ENCODE measurements around the gene RIMBP3C. TPM values are rescaled to one million over a fixed set of nuclear protein-coding genes. Genes with fewer than 3 reads are reported as not detected.
"Not testable (repeated sequence)": the region's sequence is repeated elsewhere in the genome, so short reads cannot be mapped to it uniquely, and the experiment has no call there.

RIMBP3C gene, protein sequence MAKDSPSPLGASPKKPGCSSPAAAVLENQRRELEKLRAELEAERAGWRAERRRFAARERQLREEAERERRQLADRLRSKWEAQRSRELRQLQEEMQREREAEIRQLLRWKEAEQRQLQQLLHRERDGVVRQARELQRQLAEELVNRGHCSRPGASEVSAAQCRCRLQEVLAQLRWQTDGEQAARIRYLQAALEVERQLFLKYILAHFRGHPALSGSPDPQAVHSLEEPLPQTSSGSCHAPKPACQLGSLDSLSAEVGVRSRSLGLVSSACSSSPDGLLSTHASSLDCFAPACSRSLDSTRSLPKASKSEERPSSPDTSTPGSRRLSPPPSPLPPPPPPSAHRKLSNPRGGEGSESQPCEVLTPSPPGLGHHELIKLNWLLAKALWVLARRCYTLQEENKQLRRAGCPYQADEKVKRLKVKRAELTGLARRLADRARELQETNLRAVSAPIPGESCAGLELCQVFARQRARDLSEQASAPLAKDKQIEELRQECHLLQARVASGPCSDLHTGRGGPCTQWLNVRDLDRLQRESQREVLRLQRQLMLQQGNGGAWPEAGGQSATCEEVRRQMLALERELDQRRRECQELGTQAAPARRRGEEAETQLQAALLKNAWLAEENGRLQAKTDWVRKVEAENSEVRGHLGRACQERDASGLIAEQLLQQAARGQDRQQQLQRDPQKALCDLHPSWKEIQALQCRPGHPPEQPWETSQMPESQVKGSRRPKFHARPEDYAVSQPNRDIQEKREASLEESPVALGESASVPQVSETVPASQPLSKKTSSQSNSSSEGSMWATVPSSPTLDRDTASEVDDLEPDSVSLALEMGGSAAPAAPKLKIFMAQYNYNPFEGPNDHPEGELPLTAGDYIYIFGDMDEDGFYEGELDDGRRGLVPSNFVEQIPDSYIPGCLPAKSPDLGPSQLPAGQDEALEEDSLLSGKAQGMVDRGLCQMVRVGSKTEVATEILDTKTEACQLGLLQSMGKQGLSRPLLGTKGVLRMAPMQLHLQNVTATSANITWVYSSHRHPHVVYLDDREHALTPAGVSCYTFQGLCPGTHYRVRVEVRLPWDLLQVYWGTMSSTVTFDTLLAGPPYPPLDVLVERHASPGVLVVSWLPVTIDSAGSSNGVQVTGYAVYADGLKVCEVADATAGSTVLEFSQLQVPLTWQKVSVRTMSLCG (N-terminal part only)
- 0.31 to 0.71 TPM (median 0.38 TPM) in 3 replicates for total RNA-seq

DNA sequence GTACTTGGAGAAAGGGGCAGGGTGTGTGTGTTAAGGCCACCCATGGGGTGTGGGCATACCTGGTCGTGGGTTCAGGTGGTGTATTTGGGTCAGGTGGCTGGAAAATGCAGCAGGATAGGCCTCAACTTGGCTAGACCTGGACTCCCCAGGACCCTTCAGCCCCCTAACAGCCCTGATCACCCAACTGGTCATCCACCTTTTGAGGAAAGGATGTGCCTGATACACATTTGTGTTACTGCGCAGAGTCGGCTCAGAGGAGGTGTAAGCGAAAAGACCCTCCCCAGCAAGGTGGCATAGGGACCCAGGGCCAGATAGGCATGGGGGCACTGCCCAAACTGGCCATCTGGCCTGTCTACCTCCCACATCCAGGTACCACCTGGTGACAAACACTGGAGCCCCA is at the start of gene RIMBP3C:
RIMBP3C (minus strand) TSS at position 101 of the 400 bp plus-strand sequence. CDS start 485 bp downstream, outside the sequence.
- H3K27me3 Mint-ChIP-seq (ENCODE audit: low read depth); H3K4me1 Mint-ChIP-seq; H3K4me3 Mint-ChIP-seq; H3K9me3 Mint-ChIP-seq; H3K27ac Mint-ChIP-seq; H3K36me3 Mint-ChIP-seq; DNase-seq (ENCODE audit: low spot score in 2 of 2, unreplicated experiment in 2 of 2): not testable (repeated sequence)

DNA sequence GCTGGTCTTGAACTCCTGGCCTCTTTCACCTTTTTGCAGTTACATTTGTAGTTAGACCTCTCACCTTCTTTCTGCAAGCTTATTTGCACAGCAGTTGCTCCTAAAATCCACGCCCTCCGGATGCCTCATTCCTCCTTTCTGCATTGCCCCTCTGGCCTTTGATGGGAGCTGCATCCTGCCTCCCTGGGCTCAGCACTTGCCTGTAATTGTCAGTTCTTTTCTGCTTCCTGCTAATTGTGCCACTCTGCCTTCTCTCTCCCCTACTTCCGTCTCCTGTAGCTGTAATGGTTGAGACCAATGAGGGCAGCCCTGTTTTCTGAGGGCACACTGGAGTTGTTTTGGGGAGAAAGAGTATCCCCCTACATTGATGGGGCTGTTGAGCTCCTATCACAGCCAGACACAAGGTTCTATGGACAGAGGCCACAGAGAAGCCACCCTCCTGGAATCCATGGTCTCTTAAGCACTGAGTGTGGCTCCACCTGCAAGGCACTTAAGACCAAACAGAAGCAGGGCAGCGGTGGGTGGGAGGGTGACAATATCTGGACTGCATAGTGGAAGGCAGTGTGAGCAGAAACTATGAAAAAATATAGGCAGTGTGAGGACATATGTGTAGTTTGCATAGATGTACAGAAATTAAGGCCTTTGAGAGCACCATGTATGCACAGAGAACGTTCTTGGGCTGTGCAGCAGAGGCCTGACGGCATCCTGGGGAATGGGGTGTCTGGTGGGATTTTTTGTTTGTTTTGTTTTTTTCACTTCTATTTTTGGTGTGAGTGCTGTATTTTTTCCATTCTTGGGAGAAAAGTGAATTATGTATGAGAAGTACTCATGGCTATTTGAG is 48.0 kb upstream of the RIMBP3C start:
- no peaks in the 10 kb centered on the region for H3K9me3 Mint-ChIP-seq

DNA sequence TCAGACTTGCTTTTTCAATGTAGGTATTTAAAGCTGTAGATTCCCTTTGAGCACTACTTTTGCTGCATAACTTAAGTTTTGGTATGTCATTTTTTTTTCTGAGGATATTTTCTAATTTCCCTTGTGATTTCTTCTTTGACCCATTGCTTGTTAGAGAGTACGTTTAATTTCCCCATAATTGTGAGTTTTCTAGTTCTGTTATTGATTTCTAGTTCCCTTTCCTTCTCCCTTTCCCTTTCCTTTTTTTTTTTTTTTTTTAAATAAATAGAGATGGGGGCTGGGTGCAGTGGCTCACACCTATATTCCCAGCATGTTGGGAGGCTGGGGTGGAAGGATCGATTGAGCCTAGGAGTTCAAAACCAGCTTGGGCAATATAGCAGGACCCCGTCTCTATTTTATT is 47.0 kb upstream of the RIMBP3C start:
- Mint-ChIP-seq H3K27me3 (ENCODE audit: low read depth) (no peaks in the 10 kb centered on the region), H3K36me3 (peaks cover 30% of the 10 kb centered on the region)
- TF ChIP-seq, protein P1, sequence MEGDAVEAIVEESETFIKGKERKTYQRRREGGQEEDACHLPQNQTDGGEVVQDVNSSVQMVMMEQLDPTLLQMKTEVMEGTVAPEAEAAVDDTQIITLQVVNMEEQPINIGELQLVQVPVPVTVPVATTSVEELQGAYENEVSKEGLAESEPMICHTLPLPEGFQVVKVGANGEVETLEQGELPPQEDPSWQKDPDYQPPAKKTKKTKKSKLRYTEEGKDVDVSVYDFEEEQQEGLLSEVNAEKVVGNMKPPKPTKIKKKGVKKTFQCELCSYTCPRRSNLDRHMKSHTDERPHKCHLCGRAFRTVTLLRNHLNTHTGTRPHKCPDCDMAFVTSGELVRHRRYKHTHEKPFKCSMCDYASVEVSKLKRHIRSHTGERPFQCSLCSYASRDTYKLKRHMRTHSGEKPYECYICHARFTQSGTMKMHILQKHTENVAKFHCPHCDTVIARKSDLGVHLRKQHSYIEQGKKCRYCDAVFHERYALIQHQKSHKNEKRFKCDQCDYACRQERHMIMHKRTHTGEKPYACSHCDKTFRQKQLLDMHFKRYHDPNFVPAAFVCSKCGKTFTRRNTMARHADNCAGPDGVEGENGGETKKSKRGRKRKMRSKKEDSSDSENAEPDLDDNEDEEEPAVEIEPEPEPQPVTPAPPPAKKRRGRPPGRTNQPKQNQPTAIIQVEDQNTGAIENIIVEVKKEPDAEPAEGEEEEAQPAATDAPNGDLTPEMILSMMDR (IDR thresholded peaks at IDR 0.05; ENCODE audit: unreplicated experiment), result no peak

More for the DNA sequence above, 48.0 kb upstream of the RIMBP3C start:
- Mint-ChIP-seq H3K36me3 (peaks cover 21% of the 10 kb centered on the region), H3K27ac (peak overlapping the region; percentile 7), H3K27me3 (ENCODE audit: low read depth) (no peaks in the 10 kb centered on the region), H3K4me3 (no peak overlapping the region), H3K4me1 (no peaks in the 10 kb centered on the region)
- TF ChIP-seq, protein P1 (IDR thresholded peaks at IDR 0.05; ENCODE audit: unreplicated experiment), result no peak
- no peak for DNase-seq (ENCODE audit: low spot score in 2 of 2, unreplicated experiment in 2 of 2)

DNA sequence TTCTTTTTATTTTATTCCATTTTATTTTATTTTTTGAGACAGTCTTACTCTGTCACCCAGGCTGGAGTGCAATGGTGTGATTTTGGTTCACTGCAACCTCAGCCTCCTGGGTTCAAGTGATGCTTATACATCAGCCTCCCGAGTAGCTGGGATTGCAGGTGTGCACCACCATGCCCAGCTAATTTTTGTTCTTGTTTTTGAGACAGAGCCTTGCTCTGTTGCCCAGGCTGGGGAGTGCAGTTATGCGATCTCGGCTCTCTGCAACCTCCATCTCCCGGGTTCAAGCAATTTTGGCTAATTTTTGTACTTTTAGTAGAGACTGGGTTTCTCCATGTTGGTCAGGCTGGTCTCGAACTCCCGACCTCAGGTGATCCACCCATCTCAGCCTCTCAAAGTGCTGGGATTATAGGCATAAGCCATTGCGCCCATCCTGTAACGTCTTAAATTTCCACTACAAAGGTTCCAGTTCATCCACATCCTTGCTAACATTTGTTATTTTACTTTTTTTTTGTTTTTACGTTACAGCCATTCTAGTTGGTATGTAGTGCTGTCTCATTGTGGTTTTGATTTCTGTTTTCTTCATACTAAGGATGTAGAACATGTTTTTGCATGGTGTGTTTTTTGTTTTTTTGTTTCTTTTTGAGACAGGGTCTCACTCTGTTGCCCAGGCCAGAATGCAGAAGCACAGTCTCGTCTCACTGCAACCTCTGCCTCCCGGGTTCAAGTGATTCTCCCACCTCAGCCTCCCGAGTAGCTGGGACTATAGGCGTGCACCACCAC is 45.3 kb upstream of the RIMBP3C start:
- not testable (repeated sequence) for H3K9me3 Mint-ChIP-seq; H3K27me3 Mint-ChIP-seq (ENCODE audit: low read depth); DNase-seq (ENCODE audit: low spot score in 2 of 2, unreplicated experiment in 2 of 2); H3K4me3 Mint-ChIP-seq; H3K27ac Mint-ChIP-seq; H3K4me1 Mint-ChIP-seq
- peaks cover 30% of the 10 kb centered on the region for H3K36me3 Mint-ChIP-seq

More for the DNA sequence above, 47.0 kb upstream of the RIMBP3C start:
- no peaks in the 10 kb centered on the region for H3K4me1 Mint-ChIP-seq
- H3K4me3 Mint-ChIP-seq, result no peak overlapping the region
- H3K9me3 Mint-ChIP-seq, result no peaks in the 10 kb centered on the region
- DNase-seq (ENCODE audit: low spot score in 2 of 2, unreplicated experiment in 2 of 2), result no peak
- no peak overlapping the region for H3K27ac Mint-ChIP-seq

DNA sequence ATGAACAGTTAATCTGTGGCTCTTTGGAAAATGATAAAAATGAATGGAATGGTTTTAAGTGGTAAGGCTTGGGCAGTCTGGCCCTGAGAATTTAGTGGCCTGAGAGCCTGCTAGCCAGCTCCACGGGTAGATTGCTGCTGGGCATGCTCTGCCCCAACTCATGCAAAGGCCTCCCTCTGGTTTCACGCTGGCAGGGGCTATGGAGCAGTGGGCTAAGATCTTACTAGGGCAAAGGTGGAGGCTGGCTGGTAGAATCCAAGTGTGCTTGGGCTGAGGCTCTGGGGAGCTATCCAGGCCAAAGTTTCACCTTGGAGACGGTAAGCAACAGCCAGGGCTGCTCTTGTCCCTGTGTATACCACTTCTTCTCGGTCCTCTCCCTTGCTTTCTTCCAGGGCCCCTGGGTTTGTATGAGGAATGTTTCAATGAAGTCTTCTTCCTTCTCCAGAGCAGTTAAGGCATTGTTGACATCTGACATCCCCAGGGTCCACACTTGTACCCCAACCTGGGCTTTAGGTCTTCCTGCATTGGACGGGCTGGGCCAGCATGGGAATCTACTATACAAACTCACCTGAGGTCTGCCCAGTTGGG is 43.7 kb upstream of the RIMBP3C start:
- Mint-ChIP-seq H3K27ac (no peak overlapping the region), H3K27me3 (ENCODE audit: low read depth) (no peaks in the 10 kb centered on the region), H3K9me3 (no peaks in the 10 kb centered on the region), H3K4me3 (no peak overlapping the region), H3K4me1 (peaks cover 5% of the 10 kb centered on the region), H3K36me3 (peaks cover 30% of the 10 kb centered on the region)
- TF ChIP-seq, protein P1 (IDR thresholded peaks at IDR 0.05; ENCODE audit: unreplicated experiment), result no peak
- DNase-seq (ENCODE audit: low spot score in 2 of 2, unreplicated experiment in 2 of 2), result no peak
